OCI-LY1 (cell line): ENCODE measurements around the gene PHF20.

Experiments used
- CTCF ChIP-seq: fragments of 200-600 bp; sonication (generic), shearing (Covaris generic); IDR thresholded peaks from 2 replicates; pipeline ENCODE4 v1.5.1; 2017; ENCODE audit warnings: mild to moderate bottlenecking, antibody characterized with exemption, low read length, moderate library complexity, mixed read lengths
- EZH2 ChIP-seq: fragments of 200-600 bp; sonication (generic), shearing (Covaris generic); IDR thresholded peaks from 2 replicates; pipeline ENCODE4 v1.8.0; 2017; ENCODE audit warnings: borderline replicate concordance, mixed run types, mild to moderate bottlenecking, antibody characterized with exemption, low read length, moderate library complexity, mixed read lengths

- TF ChIP-seq CTCF: no peak
- no peak for TF ChIP-seq EZH2
These were observed 148.7 kb downstream of the PHF20 start for GRCh38 chr20:35920523-35920922.
